Mononuclear cell (primary cell): ENCODE results near the gene AUTS2. TPM values are rescaled to one million over a fixed set of nuclear protein-coding genes. Genes with fewer than 3 reads are reported as not detected.

Source experiments
- H3K27me3 ChIP-seq: 2 replicates; pipeline ENCODE4 v1.6.0; 2011; ENCODE audit warnings: low read length, control low read depth; ENCODE audit not compliant: insufficient read depth
- H3K4me1 ChIP-seq: 2 replicates; pipeline ENCODE4 v1.5.1; 2011; ENCODE audit warnings: mild to moderate bottlenecking, low read length, control low read depth; ENCODE audit not compliant: insufficient read depth
- H3K4me3 ChIP-seq: 2 replicates; pipeline ENCODE4 v1.5.1; 2011; ENCODE audit warnings: mild to moderate bottlenecking, low read length, moderate library complexity
- H3K9me3 ChIP-seq: 2 replicates; pipeline ENCODE4 v1.5.1; 2011; ENCODE audit warnings: low read depth, mild to moderate bottlenecking, control low read depth, low read length
- total RNA-seq: library from RNA; depleted of rRNA; stranded (reverse); fragments of >200 nt; gene quantifications from one replicate; pipeline ENCODE4 v1.2.3, GENCODE V29; 2012

Gene AUTS2
- total RNA-seq, 1 donor: 16.5 TPM

- H3K9me3 ChIP-seq: no peaks in the 10 kb centered on the region
- peaks cover 35% of the 10 kb centered on the region for H3K4me1 ChIP-seq
- H3K4me3 ChIP-seq: no peak overlapping the region
- H3K27me3 ChIP-seq: no peaks in the 10 kb centered on the region
Measured at GRCh38 chr7:69826283-69826682, 228.0 kb downstream of the AUTS2 start.

DNA sequence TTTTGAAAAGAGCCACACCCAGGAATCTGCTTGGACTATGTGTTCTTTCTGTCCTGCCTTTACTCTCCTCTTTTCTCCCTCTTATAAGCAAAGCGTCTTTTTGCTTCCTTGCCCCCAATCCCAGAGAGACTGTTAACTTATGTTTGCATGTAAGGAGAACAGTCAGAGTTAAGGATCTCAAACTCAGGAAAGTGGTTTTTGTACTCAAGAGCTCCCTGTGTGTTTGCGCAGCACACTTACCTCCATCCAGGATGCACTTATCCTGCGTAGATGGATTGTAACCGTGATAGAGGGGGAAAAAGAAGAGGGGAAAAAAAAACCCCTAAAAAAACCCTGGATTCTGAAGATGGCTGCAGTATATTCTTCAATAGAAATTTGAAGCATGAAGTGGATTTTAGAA, 228.9 kb downstream of the AUTS2 start:
- no peaks in the 10 kb centered on the region for H3K27me3 ChIP-seq
- no peaks in the 10 kb centered on the region for H3K9me3 ChIP-seq
- no peak overlapping the region for H3K4me3 ChIP-seq
- peaks cover 35% of the 10 kb centered on the region for H3K4me1 ChIP-seq

DNA sequence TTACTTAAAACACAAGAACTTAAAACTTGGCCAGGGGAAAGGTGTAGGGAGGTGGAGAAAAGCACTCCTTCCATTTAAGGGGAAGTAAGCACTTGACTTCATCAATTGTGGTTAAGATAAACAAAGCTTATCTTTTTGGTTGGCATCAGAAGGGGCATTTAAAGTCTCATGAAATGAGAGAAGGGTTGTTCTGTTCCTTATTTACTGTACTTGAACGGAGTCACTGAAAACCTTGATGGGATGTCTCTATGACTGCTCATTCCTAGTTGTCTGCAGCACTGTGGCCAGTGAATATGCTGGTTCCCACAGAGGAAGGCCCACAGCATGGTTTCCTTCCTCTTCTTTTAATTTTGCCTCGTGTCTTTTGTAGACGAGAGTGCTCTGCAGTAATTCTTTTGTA, 229.3 kb downstream of the AUTS2 start:
- Histone ChIP-seq H3K9me3 (no peaks in the 10 kb centered on the region), H3K4me1 (peaks cover 35% of the 10 kb centered on the region), H3K4me3 (no peak overlapping the region), H3K27me3 (no peaks in the 10 kb centered on the region)

DNA sequence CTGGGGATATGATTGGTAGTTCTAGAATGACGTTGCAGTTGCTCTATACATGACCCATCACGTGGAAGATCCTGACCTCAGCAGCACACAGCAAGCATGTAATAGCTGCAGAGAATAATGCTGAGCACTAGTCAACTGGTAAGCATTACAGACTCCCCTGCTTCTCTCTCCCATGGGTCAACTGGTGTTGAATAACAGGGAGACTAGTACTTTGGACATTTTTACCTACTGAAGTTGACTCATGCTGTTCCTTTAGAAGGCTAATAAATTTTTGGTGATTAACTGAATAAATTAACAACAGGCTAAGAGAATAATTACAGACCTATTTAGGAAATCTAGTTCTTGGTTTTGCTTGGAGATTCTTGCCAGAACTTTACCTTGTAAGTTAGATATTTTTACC, 234.1 kb downstream of the AUTS2 start:
- H3K4me1 ChIP-seq: peaks cover 10% of the 10 kb centered on the region
- H3K4me3 ChIP-seq: no peak overlapping the region
- no peaks in the 10 kb centered on the region for H3K9me3 ChIP-seq
- H3K27me3 ChIP-seq: no peaks in the 10 kb centered on the region

DNA sequence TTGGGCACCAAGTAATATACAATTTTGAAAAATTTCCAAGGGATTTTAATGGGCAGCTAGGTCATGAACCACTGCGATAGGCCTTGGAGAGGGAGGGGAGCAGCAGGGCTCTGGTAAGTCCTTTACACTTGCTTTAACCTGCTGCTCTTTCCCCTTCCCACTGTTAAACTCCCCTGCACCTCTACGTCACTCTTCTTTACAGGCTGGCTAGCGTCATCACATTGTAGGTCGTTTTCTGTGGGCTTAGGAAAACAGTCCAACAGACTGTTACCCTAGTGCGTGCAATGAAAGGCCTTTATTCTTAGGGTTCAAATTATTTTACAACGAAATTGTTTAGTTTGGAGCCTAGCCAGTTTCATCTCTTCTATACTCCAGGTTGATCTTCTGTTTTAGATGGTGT, 235.7 kb downstream of the AUTS2 start:
- no peaks in the 10 kb centered on the region for H3K27me3 ChIP-seq
- H3K9me3 ChIP-seq: no peaks in the 10 kb centered on the region
- H3K4me3 ChIP-seq: no peak overlapping the region
- H3K4me1 ChIP-seq: no peaks in the 10 kb centered on the region

- no peaks in the 10 kb centered on the region for H3K9me3 ChIP-seq
- H3K27me3 ChIP-seq: no peaks in the 10 kb centered on the region
- no peak overlapping the region for H3K4me3 ChIP-seq
- H3K4me1 ChIP-seq: no peaks in the 10 kb centered on the region
Measured at GRCh38 chr7:69836702-69837101, 238.4 kb downstream of the AUTS2 start.

DNA sequence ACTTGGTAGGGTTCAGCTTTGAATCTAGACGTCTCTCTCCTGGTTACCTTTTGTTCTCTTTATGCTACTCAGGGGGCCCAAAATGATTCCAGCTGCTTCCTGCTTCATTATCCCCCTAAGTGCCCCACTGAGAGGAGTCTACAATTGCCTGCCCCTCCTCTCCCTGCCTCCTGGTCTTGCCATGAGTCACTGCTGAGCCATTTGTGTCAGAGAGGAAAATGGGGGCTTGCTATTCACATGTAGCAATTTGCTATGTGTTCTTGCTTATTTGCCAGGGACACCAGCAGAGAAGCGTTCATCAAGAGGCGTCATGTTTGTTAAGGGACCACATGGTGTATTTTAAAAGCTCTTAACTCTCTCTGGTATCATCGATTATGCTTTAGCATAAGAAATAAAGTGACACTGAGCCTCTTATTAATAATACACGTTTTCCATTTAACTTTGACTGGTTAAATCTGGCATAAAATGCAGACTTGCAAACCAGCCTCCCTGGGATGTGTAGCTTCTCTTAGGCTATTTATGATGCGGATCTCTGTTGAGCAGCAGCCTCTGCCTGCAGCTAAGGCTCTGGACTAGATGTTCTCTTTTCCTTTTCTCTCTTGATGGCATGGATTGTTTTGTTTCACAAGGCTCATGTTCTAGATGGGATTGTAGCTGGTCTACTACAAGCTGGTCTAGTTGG, 239.3 kb downstream of the AUTS2 start:
- H3K4me1 ChIP-seq: no peaks in the 10 kb centered on the region
- no peaks in the 10 kb centered on the region for H3K9me3 ChIP-seq
- no peaks in the 10 kb centered on the region for H3K27me3 ChIP-seq
- H3K4me3 ChIP-seq: no peak overlapping the region

DNA sequence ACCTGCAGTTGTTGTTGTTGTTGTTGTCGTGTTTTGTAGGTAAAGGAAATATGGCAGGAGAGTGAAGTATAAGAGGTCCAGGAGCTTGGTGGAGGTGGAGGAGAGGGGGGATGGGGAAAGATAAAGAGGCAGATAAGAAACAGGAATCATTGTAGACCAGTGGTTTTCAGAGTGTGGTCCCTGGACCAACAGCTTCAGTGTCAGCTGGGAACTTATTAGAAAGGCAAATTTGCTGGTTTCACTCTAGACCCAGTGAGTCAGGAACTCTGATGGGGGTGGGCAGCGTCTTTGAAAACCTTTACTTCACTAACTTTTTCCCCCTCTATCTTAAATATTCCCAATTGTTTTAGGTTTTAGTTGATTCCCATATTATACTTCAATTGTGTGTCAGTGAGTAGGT, 241.5 kb downstream of the AUTS2 start:
- H3K9me3 ChIP-seq: no peaks in the 10 kb centered on the region
- H3K4me1 ChIP-seq: no peaks in the 10 kb centered on the region
- H3K27me3 ChIP-seq: no peaks in the 10 kb centered on the region
- H3K4me3 ChIP-seq: no peak overlapping the region

- no peak overlapping the region for H3K4me3 ChIP-seq
- no peaks in the 10 kb centered on the region for H3K4me1 ChIP-seq
- no peaks in the 10 kb centered on the region for H3K9me3 ChIP-seq
- no peaks in the 10 kb centered on the region for H3K27me3 ChIP-seq
Measured at GRCh38 chr7:69840248-69840647, 242.0 kb downstream of the AUTS2 start.

GRCh38 chr7:69843653-69844052, 245.4 kb downstream of the AUTS2 start:
- Histone ChIP-seq H3K27me3 (no peaks in the 10 kb centered on the region), H3K9me3 (no peaks in the 10 kb centered on the region), H3K4me3 (no peak overlapping the region), H3K4me1 (no peaks in the 10 kb centered on the region)

- Histone ChIP-seq H3K27me3 (no peaks in the 10 kb centered on the region), H3K4me3 (no peak overlapping the region), H3K9me3 (no peaks in the 10 kb centered on the region), H3K4me1 (no peaks in the 10 kb centered on the region)
Measured at GRCh38 chr7:69844264-69844868, 246.1 kb downstream of the AUTS2 start.

- Histone ChIP-seq H3K4me3 (no peak overlapping the region), H3K27me3 (no peaks in the 10 kb centered on the region), H3K4me1 (no peaks in the 10 kb centered on the region), H3K9me3 (no peaks in the 10 kb centered on the region)
Measured at GRCh38 chr7:69845721-69846495, 247.6 kb downstream of the AUTS2 start.

GRCh38 chr7:69847921-69848612, 249.8 kb downstream of the AUTS2 start:
- Histone ChIP-seq H3K4me1 (no peaks in the 10 kb centered on the region), H3K9me3 (no peaks in the 10 kb centered on the region), H3K27me3 (no peaks in the 10 kb centered on the region), H3K4me3 (no peak overlapping the region)

DNA sequence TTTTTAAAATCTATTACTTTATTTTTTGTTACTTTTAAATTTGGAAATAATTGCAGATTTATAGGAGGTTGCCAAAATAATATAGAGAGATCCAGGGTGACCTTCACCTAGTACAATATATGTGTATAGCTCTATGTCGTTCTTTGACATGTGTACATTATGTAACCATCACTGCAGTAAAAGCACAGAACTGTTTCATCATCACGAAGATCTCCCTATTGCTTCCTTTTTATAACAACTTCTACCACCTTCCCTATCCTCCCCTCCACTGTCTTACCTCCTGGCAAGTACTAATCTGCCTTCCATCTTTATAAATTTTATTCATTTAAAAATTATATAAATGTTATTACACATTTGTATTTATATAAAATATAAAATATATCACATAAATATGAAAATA, 251.0 kb downstream of the AUTS2 start:
- Histone ChIP-seq H3K4me1 (no peaks in the 10 kb centered on the region), H3K27me3 (no peaks in the 10 kb centered on the region), H3K4me3 (no peak overlapping the region), H3K9me3 (no peaks in the 10 kb centered on the region)

- H3K9me3 ChIP-seq: no peaks in the 10 kb centered on the region
- no peaks in the 10 kb centered on the region for H3K27me3 ChIP-seq
- no peak overlapping the region for H3K4me3 ChIP-seq
- no peaks in the 10 kb centered on the region for H3K4me1 ChIP-seq
Measured at GRCh38 chr7:69857014-69857413, 258.7 kb downstream of the AUTS2 start.
